ENCODE measurements around the gene ILF3.
"Not testable (repeated sequence)": the region's sequence is repeated elsewhere in the genome, so short reads cannot be mapped to it uniquely, and the experiment has no call there.

ILF3 gene

GRCh38 chr19:10642473-10643171 is 11.5 kb upstream of the ILF3 start:
- no peak for DNase-seq (ENCODE audit: low spot score)

GRCh38 chr19:10643172-10643967 is 10.8 kb upstream of the ILF3 start:
- DNase-seq (ENCODE audit: low spot score), result no peak

DNA sequence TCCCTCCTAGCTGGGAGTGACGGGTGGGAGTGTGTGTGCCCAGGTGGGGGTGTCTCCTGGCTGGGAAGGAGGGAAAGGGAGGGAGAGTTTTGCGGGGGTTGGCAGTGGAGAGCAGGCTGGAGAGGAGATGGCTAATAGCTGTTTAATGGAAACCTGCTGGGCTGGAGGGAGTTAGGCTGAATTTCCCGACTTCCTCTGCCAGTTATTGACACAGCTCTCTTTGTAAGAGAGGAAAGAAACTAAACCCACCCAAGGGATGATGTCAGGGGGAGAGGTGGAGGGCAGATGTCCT is 10.2 kb upstream of the ILF3 start:
- DNase-seq (ENCODE audit: low spot score), result no peak

DNA sequence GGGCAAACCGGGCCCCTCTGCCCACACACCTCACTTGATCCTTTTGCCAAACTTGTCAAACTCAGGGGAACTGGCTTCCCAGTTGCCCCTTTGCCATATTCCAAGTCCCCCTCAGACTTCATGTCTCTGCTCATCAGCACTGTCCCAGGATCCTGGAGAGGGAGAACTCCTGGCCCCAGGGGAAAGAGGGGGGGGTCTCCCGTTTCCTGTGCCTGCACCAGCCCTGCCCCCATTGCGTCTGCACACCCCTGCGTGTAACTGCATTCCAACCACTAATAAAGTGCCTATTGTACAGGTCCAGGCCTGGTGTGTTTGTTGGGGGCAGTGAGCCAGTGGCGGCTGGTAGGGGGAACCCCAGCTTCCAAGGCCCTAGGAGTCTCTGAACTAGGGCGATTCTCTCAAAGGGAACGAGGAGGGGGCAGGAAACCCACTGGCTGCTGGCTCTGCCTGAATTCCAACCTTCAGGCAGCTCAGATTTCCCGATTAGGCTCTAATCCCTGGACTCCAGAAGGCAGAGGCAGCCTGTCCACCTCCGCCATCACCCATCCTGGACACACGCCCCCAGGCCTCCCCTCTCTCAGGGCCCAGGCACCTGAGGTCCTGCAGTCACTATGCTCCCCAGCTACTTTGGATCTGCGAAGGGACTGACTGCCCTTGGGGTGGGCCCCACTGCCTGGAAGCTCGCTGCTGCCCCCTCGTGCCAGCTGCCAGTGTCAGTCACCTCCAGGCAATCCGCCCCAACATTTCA is 9.7 kb upstream of the ILF3 start:
- DNase-seq (ENCODE audit: low spot score), result peak; percentile 84

- DNase-seq (ENCODE audit: low spot score), result no peak
These were observed 7.5 kb upstream of the ILF3 start for GRCh38 chr19:10646456-10647159.

GRCh38 chr19:10648360-10648759 is 5.8 kb upstream of the ILF3 start:
- DNase-seq (ENCODE audit: low spot score), result no peak

- no peak for DNase-seq (ENCODE audit: low spot score)
These were observed 2.3 kb upstream of the ILF3 start for GRCh38 chr19:10651851-10652250.

GRCh38 chr19:10653482-10653731 is 739 bp upstream of the ILF3 start:
- no peak for DNase-seq (ENCODE audit: low spot score)

DNA sequence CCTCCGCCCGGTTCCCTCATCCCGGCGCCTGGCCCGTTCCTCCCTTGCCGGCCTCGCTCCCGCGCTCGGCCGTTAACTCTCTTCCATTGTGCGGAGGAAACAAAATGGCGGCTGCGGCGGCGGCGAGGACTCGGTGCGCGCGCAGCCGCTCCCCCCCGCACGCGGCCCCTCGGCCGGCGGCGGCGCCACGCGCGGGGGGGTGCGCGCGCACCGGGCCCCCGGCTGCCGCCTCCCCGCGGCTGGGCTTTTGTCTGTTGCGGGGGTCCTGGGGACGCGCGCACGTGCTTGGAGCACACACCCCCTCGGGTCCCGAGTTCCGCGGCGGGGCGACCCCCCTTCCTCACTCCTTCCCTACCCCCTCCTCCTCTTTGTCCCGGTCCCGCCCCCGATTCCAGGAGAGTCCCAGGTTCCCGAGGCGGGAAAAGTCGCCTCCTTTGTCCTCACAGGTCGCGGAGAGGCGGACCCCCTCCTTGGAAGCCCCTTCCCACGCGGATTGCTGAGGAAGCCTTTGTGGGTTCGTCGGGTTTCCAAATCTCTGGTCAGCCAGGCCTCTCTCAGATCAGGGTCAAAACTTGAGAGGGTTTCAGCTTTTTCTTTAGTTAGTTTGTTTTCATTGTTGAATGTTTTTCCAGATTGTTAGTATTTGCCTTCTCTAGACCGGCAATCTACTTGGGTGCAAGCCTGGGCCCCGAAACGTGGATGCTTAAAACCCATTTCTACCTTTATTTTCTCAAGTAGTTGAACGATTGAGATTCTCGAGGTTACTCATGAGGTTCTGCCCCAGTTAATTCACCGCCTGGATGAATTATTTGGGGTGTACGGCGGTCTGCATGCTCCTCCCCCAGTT is 687 bp downstream of the ILF3 start:
- DNase-seq (ENCODE audit: low spot score), result peak; percentile 48

GRCh38 chr19:10655457-10656312 is 1.5 kb downstream of the ILF3 start:
- peak; percentile 24 for DNase-seq (ENCODE audit: low spot score)

DNA sequence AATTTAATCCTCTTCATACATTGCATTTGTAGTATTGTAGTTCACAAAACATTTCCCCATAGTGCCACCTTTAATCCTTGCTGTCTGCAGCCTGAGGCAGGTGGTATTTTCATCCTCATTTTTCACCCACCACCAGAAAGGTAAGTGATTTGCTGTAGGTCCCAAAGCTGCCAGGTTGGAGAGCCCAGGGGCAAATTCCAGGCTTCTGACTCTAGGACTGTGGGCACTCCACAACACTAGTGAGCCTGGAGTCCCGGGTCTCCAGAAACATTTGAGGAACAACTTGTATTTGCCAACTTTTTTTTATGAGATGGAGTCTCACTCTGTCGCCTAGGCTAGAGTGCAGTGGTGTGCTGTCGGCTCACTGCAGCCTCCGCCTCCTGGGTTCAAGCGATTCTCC is 6.2 kb downstream of the ILF3 start:
- no peak for DNase-seq (ENCODE audit: low spot score)

- no peak for DNase-seq (ENCODE audit: low spot score)
These were observed 7.8 kb downstream of the ILF3 start for GRCh38 chr19:10661946-10662345.

DNA sequence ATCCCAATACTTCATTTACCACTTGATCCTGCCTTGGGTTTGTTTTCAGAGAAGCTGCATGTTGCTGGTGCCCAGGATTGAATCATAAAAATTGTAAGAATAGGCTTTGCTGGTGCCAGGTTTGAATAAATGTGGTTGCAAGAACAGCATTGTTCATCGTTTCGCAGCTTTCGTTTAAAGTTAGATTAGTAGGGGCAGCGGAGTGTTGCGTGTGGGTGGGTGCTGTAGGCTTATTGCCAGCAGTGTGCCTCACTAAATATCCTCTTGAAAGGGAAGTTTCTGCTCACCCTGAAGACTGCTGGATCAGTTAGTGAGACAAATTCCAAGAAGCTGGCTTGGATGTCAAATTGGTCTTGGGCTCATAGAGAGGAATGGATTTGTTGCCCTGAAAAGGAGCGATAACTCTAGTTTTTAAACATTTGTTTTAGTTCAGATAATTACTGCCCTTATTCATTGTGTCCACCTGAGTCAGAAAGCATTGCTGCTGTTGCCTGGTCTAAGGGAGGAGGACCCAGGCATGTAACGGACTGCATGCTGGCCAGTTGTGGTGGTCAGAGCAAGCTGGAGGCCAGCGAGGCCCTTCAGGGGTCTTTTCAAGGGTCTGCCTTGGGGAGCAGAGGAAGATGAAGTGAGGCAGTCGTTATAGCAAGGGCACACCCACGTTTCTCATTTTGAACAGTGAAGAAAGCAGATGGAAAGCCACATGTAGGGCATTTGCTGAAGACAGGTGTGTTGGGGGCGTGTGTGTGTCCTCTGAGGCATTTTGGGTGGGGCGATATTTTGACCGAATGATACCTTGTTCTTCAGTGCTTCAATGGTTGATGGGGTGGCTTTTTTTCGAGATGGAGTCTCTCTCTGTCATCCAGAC is 8.5 kb downstream of the ILF3 start:
- DNase-seq (ENCODE audit: low spot score), result no peak

DNA sequence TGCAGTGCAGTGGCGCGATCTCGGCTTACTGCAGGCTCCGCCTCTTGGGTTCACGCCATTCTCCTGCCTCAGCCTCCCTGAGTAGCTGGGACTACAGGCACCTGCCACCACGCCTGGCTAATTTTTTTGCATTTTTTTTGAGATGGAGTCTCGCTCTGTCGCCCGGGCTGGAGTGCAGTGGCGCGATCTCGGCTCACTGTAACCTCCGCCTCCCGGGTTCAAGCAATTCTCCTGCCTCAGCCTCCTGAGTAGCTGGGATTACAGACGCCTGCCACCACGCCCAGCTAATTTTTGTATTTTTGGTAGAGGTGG is 9.1 kb downstream of the ILF3 start:
- not testable (repeated sequence) for DNase-seq (ENCODE audit: low spot score)

DNA sequence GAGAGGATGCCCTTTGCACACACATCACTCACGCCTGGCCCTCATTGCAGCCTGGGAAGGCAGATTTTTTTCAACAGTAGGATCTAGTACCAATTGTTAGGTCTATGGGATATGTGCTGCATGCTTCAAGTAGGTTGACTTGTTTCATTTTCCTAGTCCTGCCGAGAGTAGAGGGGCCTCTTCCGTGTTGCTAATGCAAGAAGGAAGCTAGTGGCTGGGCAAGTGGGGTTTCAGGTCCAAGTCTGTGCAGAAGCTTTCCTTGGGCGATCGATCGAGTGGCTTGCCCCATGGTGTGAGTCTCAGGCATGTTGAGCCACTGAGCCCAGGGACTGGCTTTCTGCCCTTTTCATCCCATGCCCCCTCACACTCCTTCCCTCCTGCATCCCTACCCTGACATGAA is 13.7 kb downstream of the ILF3 start:
- DNase-seq (ENCODE audit: low spot score), result no peak

GRCh38 chr19:10669246-10669645 is 15.1 kb downstream of the ILF3 start:
- no peak for DNase-seq (ENCODE audit: low spot score)

DNA sequence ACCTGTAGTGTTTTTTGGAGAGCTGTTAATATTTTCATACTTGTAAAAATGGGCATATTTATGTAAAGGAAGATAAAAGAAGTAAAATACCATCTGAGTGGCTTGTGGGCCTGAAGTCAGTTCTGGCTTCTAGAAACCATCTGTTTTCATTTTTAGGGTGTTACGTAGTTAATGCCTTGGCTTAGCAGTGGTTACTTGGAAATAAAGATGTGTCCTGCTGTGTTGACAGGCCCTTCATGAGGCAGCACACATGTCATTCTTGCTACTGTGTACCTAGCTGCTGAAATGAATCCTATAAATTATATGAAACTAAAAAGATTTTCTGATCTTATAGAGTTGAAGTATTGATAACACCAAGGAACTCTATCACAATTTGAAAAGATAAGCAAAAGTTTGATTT is 16.0 kb downstream of the ILF3 start:
- no peak for DNase-seq (ENCODE audit: low spot score)

- no peak for DNase-seq (ENCODE audit: low spot score)
These were observed 17.0 kb downstream of the ILF3 start for GRCh38 chr19:10670876-10671804.

DNA sequence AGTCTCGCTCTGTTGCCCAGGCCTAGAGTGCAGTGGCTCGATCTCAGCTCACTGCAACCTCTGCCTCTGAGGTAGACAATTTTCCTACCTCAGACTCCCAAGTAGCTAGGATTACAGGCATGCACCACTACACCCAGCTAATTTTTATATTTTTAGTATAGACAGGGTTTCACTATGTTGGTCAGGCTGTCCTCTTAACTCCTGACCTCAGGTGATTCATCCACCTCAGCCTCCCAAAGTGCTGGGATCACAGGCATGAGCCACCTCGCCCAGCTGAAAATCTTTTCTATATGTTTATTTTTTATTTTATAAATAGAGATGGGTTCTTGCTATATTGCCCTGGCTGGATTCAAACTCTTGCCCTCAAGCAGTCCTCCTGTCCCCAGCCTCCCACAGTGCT is 17.8 kb downstream of the ILF3 start:
- DNase-seq (ENCODE audit: low spot score), result not testable (repeated sequence)
